Sigmoid colon (tissue), 4 donors: ENCODE results near the gene UCP1.

ENCODE experiments used
- CTCF ChIP-seq, 4 experiments: fragments of 450-650 bp in 3 of 4; fragments of 200-600 bp in 1 of 4; IDR thresholded peaks; one replicate each; pipeline ENCODE4 v1.5.1; 2016 to 2019; ENCODE audit warnings: antibody characterized with exemption in 4 of 4, mild to moderate bottlenecking in 3 of 4, moderate library complexity in 2 of 4
- EP300 ChIP-seq, 4 donors: sonication (generic); formaldehyde crosslinking; IDR thresholded peaks; one replicate each; pipeline ENCODE4 v1.6.1; 2017; ENCODE audit warnings: antibody characterized with exemption in 4 of 4

GRCh38 chr4:140568507-140569306 lies at the start of gene UCP1:
- TF ChIP-seq EP300 (IDR thresholded peaks at IDR 0.05) (no peak), CTCF (IDR thresholded peaks at IDR 0.05) (no peak)
